MM.1S (cell line): Measurements from ENCODE around the gene RPTOR.

Source experiments
- EZH2 ChIP-seq: fragments of 300-600 bp; sonication (generic); optimal IDR thresholded peaks from 2 replicates; pipeline ENCODE3; 2017; ENCODE audit warnings: low read depth, mild to moderate bottlenecking, antibody characterized with exemption, low read length, mixed read lengths
- TF ChIP-seq, protein P1 (sequence below): fragments of 300-600 bp; sonication (generic); IDR thresholded peaks from 2 replicates; pipeline ENCODE4 v1.5.1; 2016; ENCODE audit warnings: antibody characterized with exemption, low read length, mixed read lengths

DNA sequence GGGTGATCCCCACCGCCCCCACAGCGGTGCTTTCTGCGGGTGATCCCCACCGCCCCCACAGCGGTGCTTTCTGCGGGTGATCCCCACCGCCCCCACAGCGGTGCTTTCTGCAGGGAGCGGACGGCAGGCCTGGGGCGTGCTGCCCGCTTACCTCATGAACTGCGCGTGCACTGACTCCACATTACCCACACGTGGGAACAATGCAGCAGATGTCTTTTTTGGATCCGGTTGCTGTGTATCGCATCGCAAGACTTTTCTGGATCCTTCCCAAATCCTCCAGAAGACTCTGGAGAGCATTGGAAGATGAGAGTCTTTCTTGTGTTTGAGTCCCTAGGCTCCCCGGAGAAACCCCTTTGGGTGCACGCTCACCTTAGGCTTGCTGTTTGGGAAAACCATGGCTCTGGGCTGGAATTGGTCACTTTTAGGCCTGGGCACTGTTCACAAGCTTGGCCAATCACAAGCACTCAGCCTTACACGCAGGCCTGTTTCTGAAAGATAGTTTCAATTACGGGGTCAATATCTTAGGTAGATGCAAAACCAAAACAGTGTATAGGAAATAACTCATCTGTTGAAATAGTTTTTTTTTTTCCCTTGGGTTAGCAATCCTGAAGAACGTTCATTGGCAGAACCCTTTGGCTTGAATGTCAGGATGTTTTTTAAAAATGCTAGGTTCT is 201.8 kb downstream of the RPTOR start:
- TF ChIP-seq, protein P1, sequence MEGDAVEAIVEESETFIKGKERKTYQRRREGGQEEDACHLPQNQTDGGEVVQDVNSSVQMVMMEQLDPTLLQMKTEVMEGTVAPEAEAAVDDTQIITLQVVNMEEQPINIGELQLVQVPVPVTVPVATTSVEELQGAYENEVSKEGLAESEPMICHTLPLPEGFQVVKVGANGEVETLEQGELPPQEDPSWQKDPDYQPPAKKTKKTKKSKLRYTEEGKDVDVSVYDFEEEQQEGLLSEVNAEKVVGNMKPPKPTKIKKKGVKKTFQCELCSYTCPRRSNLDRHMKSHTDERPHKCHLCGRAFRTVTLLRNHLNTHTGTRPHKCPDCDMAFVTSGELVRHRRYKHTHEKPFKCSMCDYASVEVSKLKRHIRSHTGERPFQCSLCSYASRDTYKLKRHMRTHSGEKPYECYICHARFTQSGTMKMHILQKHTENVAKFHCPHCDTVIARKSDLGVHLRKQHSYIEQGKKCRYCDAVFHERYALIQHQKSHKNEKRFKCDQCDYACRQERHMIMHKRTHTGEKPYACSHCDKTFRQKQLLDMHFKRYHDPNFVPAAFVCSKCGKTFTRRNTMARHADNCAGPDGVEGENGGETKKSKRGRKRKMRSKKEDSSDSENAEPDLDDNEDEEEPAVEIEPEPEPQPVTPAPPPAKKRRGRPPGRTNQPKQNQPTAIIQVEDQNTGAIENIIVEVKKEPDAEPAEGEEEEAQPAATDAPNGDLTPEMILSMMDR = no peak
- TF ChIP-seq EZH2 = no peak
